ENCODE measurements around the gene CSRP2.

Gene CSRP2

DNA sequence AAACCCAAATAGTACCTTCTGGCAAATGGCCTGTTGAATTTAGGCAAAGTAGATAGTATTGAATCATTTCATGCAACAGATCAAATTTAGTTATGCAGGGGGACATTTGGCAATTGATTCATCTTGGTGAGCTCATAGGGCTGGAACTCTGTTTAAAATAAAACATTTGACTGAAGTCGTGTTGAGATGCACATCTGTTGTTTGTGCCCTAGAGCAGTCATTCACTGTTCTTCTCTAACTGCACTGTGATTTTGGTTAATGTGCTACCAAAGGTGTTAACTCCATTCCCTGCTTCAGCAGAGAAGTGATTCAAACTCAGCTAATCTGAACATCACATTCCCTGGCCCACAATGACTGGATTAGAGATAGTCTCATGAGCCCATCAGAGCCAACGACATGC, 44.0 kb upstream of the CSRP2 start:
- H3K4me3 ChIP-seq (ENCODE audit: low read depth, low read length, poor library complexity, severe bottlenecking): no peak overlapping the region
- no peaks in the 10 kb centered on the region for H3K4me1 ChIP-seq (ENCODE audit: insufficient read depth, low read length, severe bottlenecking)
- no peak overlapping the region for H3K4me2 ChIP-seq (ENCODE audit: low read length)
- H3K79me2 ChIP-seq (ENCODE audit: insufficient read depth, low read length): no peaks in the 10 kb centered on the region
- no peak overlapping the region for H3K27ac ChIP-seq (ENCODE audit: low read depth, low read length, poor library complexity, severe bottlenecking)
- H3K9ac ChIP-seq (ENCODE audit: low read length): no peak overlapping the region
- no peaks in the 10 kb centered on the region for H3K36me3 ChIP-seq (ENCODE audit: insufficient read depth, low read length)
- H3K9me3 ChIP-seq (ENCODE audit: low read length): no peaks in the 10 kb centered on the region
- no peaks in the 10 kb centered on the region for H3K9me2 ChIP-seq (ENCODE audit: low read depth, low read length)
- H3K27me3 ChIP-seq (ENCODE audit: insufficient read depth, low read length): no peaks in the 10 kb centered on the region
- H4K20me1 ChIP-seq (ENCODE audit: insufficient read depth, low read length): no peaks in the 10 kb centered on the region
- no peaks in the 10 kb centered on the region for H3F3A ChIP-seq (ENCODE audit: insufficient read depth, low read length)
- H2AFZ ChIP-seq (ENCODE audit: low read length): no peak overlapping the region
- no peak for TF ChIP-seq EZH2 (IDR thresholded peaks at IDR 0.05; ENCODE audit: borderline replicate concordance, low read length)
- TF ChIP-seq, protein P1, sequence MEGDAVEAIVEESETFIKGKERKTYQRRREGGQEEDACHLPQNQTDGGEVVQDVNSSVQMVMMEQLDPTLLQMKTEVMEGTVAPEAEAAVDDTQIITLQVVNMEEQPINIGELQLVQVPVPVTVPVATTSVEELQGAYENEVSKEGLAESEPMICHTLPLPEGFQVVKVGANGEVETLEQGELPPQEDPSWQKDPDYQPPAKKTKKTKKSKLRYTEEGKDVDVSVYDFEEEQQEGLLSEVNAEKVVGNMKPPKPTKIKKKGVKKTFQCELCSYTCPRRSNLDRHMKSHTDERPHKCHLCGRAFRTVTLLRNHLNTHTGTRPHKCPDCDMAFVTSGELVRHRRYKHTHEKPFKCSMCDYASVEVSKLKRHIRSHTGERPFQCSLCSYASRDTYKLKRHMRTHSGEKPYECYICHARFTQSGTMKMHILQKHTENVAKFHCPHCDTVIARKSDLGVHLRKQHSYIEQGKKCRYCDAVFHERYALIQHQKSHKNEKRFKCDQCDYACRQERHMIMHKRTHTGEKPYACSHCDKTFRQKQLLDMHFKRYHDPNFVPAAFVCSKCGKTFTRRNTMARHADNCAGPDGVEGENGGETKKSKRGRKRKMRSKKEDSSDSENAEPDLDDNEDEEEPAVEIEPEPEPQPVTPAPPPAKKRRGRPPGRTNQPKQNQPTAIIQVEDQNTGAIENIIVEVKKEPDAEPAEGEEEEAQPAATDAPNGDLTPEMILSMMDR (IDR thresholded peaks at IDR 0.05; ENCODE audit: low read length): no peak

GRCh38 chr12:76921891-76922664, 43.3 kb upstream of the CSRP2 start:
- no peak for TF ChIP-seq EZH2 (IDR thresholded peaks at IDR 0.05; ENCODE audit: borderline replicate concordance, low read length)
- TF ChIP-seq, protein P1 (IDR thresholded peaks at IDR 0.05; ENCODE audit: low read length): no peak
- Histone ChIP-seq H3K79me2 (ENCODE audit: insufficient read depth, low read length) (no peaks in the 10 kb centered on the region), H3F3A (ENCODE audit: insufficient read depth, low read length) (no peaks in the 10 kb centered on the region), H3K27me3 (ENCODE audit: insufficient read depth, low read length) (no peaks in the 10 kb centered on the region), H3K27ac (ENCODE audit: low read depth, low read length, poor library complexity, severe bottlenecking) (no peak overlapping the region), H3K4me1 (ENCODE audit: insufficient read depth, low read length, severe bottlenecking) (no peaks in the 10 kb centered on the region), H3K4me3 (ENCODE audit: low read depth, low read length, poor library complexity, severe bottlenecking) (no peak overlapping the region), H3K9ac (ENCODE audit: low read length) (no peak overlapping the region), H3K9me3 (ENCODE audit: low read length) (no peaks in the 10 kb centered on the region), H3K4me2 (ENCODE audit: low read length) (no peak overlapping the region), H3K36me3 (ENCODE audit: insufficient read depth, low read length) (no peaks in the 10 kb centered on the region), H3K9me2 (ENCODE audit: low read depth, low read length) (no peaks in the 10 kb centered on the region), H2AFZ (ENCODE audit: low read length) (no peak overlapping the region), H4K20me1 (ENCODE audit: insufficient read depth, low read length) (no peaks in the 10 kb centered on the region)

- H3K9me2 ChIP-seq (ENCODE audit: low read depth, low read length): no peaks in the 10 kb centered on the region
- H3K4me3 ChIP-seq (ENCODE audit: low read depth, low read length, poor library complexity, severe bottlenecking): no peak overlapping the region
- H4K20me1 ChIP-seq (ENCODE audit: insufficient read depth, low read length): no peaks in the 10 kb centered on the region
- TF ChIP-seq, protein P1 (IDR thresholded peaks at IDR 0.05; ENCODE audit: low read length): no peak
- TF ChIP-seq EZH2 (IDR thresholded peaks at IDR 0.05; ENCODE audit: borderline replicate concordance, low read length): no peak
- no peak overlapping the region for H3K27ac ChIP-seq (ENCODE audit: low read depth, low read length, poor library complexity, severe bottlenecking)
- H3K36me3 ChIP-seq (ENCODE audit: insufficient read depth, low read length): no peaks in the 10 kb centered on the region
- no peak overlapping the region for H2AFZ ChIP-seq (ENCODE audit: low read length)
- no peaks in the 10 kb centered on the region for H3K9me3 ChIP-seq (ENCODE audit: low read length)
- H3K9ac ChIP-seq (ENCODE audit: low read length): no peak overlapping the region
- H3K27me3 ChIP-seq (ENCODE audit: insufficient read depth, low read length): no peaks in the 10 kb centered on the region
- H3K4me2 ChIP-seq (ENCODE audit: low read length): no peak overlapping the region
- no peaks in the 10 kb centered on the region for H3K4me1 ChIP-seq (ENCODE audit: insufficient read depth, low read length, severe bottlenecking)
- H3K79me2 ChIP-seq (ENCODE audit: insufficient read depth, low read length): no peaks in the 10 kb centered on the region
- H3F3A ChIP-seq (ENCODE audit: insufficient read depth, low read length): no peaks in the 10 kb centered on the region
These were observed 42.3 kb upstream of the CSRP2 start for GRCh38 chr12:76921100-76921471.

Data from OCI-LY1 (cell line).